Putamen (tissue), 1 donor: ENCODE data around the gene PID1.
"Not testable (repeated sequence)": the region's sequence is repeated elsewhere in the genome, so short reads cannot be mapped to it uniquely, and the experiment has no call there.

Source experiments
- DNase-seq: peaks from one replicate; pipeline ENCODE4 v3.0.0-alpha.2; 2016; ENCODE audit warnings: low spot score

Gene PID1

DNA sequence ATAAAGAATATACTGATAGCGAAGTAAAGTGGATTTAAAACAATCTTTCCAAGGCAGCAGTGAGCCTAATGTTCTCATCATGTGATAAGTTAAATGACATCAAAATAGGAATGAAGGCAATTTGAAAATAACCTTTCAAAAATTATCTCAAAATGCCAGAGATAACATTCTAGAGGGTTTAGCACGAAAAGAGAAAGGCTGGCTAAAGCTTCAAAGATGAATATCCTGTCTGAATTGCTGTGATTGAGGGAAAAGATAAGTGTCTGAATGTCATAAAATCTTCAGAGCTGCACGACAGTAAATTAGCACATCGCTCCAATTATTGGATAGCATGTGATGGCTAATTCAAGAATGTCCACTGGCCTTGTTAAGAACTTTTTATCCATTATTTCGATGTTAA is 159.3 kb downstream of the PID1 start:
- no peak for DNase-seq

DNA sequence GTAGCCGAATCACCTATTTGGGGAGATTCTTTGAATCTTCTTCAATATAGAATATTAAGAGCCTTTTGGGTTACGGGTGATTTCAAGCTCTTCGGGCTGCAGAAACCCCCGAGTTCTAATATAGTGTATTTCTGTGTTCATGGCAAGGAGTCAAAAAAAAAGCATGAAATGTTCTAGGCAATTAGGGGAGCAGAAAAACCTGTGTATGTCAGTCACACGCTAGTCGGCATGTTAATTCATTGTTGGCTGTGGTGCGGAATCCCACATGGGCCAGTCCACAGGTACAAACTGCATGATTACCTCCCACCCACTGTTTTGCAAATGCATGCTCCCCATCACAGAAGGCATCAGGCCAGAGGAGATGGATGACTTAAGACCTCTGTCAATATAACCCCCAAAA is 161.9 kb downstream of the PID1 start:
- no peak for DNase-seq

DNA sequence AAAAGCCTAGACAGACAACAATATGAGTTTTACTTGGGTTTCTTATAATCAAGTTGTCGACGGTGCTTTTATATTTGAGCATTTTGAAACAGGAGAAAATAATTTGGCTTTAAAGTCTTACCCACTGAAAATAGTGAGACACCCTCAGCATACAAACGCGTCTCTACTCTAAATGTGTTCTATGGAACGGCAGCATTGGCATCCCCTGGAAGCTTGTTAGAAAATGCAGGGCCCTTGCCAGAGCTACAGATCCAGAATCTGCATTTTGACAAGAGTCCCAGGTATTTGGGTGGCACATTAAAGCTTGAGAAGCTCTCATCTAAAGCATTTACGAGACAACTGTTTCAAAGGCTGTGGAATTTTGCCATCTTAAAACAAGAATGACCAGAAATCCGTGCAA is 163.5 kb downstream of the PID1 start:
- no peak for DNase-seq

DNA sequence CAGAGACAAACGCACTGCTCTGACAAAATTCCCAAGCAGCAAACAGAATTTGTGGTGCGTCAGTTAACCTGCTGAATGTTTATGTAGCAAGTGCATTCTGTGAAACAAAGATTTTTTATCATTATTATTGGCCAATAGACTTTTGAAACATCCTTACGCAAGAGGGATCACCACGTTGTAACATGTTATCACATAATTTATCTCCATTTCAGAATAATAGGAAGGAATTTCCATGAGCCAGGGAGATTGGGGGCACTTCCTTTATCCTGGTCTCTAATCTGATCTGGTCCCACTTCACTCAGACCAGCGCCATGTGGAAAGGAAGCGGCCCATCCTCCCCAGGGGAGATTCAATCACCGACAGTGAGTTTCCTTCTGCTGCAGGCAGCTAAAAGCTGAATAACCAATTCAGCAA is 166.1 kb downstream of the PID1 start:
- DNase-seq, result no peak

DNA sequence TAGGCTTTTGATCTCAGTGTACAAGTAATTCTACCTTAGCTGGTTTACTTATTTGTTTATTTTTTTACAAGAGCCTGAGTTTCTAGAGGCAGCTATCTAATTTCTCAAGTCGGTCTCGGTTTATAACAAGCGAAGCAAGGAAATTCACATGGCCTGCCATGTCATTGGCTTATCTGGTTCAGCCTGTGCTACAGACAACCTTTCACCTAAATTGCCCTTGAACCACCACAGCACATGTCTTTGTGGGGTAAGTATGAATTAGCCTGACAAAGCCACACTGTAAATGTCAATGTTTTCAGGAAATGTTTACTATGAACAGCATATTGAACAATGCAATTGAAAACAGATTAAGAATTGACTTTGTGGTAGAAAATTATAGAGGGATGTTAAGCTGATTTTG is 167.1 kb downstream of the PID1 start:
- no peak for DNase-seq

DNA sequence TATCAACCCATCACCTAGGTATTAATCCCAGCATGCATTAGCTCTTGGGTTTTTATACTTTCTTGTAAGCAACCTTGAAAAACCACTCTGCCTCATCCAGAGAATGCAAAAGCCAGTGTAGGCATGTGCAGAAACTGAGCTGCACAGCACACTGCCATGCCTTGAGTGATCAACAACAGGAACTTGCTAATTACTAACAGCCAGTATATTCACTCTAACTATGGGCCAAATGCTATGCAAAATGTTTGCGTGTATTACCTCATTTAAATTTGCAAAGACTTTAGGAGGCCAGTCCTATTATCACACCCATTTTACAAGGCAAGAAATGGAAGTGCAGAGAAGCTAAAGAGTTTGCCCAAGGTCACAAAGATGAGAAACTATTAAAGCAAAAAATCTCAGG is 169.8 kb downstream of the PID1 start:
- no peak for DNase-seq

DNA sequence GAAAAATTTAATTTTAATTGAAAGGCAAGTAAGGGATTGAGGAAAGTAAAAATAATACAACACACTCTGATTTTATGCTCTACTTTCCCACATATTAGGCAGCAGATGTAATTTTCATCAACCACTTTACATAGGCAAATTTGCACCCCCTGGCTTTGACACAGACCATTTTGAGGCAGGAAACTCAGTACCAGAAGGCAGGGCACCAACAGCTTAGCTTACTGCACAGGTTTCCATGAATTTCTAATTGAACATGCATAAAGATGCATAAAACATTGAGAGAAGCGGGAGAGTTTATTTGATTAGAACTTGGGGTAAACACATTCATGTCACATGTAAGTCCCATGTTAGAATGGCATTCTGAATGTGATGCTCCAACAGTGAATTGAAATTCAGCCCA is 171.9 kb downstream of the PID1 start:
- no peak for DNase-seq

DNA sequence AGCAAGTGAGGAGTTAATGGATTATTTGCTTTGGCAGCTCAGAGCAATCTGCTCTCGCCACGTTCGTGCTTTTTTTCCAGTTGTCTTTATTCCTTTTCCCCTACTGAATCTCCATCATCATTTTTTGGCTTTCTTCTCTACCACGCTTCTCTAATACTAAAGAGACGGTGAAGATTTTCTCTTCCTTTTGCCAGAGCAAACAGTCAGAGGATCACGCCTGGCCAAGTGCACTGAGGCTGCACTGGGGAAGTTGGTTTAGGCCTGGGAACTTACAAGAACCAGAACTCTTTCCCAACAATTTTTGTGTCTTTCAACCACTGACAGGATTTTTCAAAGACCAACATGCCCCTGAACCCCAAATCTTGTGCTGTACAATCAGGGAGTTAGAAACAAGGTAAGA is 172.3 kb downstream of the PID1 start:
- no peak for DNase-seq

DNA sequence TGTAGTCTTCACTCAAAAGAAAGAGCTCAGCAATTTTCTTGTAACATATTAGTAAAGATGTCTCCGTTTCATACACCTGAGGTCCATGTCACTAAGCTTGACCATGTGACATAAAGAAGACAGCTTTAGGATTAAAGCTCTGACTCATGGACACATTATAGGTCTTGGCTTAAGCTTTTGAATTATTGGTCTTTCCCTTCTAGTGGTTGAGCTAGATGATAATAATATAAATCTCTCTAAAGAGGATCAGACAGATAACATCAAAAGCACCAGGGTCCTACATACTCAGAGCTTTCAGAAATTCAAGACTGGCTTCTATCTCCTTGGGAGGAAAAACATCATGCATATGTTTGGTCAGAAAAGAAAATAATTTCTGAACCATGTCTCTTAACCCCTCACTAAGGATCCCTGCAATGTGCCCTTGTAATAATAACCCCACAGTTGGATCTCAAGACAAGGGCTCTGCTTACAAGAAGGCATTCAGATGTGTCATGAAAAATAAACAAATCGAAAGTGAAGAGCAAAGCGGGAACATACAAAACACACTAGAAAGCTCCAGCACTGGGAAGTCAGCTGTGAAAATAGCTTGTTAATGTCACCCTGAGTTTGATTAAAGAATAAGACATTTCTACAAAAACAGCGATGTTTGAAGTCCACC is 174.5 kb downstream of the PID1 start:
- no peak for DNase-seq

DNA sequence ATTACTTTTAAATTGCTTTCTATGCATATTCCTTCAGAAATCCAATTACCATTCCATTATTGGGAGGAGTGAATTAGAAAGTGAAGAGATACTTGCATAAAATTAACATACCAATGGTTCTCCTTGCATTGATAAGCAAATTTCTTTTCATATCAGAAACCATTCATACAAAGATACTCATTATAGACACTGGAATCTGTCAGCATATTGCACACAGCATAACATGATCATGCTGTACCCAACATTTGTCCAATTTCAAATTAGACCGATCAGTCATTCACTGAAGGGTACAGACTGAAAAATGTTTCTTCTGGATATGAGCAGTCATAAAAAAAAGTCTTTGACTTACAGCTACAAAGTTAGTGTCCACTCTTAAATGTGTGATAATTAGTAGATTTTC is 175.6 kb downstream of the PID1 start:
- no peak for DNase-seq

DNA sequence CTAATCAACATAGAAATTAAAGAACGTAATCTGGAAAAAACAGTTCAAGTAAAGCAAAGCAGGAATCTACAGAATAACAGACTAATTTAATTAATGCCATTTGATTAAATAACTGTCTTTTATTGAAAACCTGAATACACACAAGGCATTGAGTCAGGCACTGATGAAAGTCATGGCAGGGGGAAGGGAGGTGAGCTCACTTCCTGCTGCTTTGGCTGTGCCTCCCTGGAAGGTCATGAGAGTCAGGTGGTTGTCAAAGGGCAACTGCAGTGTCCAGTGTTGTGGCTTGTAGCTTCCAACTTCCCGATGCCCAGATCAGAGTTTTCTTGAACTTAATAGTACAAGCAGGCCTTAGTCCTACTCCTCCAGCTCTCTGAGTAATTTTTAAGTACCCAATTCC is 180.9 kb downstream of the PID1 start:
- no peak for DNase-seq

DNA sequence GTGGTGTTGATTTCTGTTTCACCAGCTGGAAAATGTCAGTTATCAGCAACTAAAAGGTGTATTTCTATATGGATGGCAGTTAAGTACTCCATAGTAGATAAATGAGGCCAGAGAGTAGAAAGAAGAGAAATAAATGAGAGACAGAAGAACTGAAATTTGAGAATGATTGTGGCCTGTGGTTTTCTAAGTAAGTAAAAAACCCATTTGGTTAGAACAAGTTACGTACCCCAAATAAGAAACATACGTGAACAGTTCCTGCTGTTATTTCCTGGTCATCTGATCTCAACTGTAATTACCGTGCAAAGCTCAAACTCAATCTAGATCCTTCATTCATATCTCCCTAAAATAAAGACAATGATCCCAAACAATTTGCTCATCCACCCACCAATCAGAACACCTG is 181.3 kb downstream of the PID1 start:
- no peak for DNase-seq

DNA sequence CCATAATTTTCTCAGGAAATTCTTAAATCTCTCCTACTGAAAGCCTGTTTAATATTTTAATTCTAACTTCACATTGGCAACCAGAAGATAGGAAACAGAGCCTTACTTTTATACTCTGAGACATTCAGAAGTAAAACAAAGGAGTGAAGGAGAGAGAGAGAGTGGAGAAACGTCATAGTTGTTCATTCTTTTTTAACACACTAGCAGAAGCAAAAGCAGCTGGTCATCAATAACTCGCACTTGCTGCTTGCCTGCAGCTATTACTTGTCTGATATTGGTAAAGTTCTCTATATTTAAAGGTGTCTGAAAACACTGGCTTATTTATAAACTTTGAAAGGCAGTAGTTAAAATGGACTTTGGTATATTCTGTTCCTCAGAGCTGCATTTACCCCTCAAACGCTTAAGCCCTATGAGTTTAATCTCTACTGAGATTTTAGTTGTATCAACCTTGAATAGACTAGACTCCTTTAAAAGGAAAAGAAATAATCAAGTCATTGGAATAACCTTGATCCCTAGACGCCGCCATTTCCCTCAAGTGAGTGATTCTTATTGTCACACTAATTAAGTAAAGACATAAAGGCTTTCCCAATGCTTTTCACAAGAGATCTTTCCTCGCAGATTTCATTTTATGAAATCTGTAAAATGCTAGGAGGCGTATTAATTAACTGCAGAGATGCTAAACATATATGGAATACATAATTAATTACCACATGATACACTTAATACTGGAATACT is 182.0 kb downstream of the PID1 start:
- no peak for DNase-seq

DNA sequence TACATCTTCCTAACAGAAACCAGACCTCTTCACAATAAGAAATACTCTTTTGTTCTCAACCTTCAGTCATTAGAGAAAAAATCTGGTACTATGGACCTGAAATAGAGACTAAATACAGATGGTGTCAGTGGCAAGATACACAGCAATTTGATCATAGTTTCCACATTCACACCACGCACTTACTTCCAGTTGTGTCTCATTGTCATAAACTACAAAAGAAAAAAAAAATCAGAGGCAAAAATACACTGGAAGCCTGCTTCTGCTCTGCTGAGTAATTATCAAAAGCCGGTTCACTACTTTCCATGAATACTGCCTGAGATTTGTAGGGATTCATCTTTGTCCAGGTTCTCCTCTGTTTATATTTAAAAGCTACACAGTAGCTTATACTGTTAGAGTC is 182.6 kb downstream of the PID1 start:
- DNase-seq, result no peak

DNA sequence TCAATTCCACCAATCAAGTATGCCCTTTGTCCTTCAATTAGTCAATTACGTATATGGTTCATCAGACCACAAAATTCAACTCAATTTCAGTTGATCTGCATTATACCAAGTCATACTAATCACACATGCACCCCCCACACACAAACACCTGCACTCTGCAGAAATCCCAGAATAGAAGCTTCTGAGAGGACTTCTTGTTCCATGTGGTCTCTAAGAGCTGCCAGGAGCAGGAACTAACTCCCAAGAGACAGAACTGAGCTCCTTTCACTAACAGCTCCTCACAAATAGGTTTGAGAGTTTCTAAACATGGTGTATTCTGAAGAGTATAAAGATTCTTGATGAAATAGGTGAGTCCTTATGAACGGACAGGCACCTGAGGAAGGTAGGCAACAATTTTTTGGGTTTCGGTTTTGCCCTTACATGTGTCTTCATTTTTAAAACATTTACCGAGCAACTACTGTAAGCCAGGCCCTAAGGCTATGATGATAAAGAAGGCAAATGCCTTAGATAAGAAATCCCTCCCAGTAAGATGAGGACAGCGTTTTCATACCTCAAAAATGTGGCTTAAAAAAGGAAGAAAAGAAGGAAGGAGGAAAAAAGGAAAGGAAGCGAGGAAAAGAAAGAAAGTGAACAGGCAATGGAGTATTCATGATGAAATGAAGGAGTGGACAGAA is 183.1 kb downstream of the PID1 start:
- no peak for DNase-seq

DNA sequence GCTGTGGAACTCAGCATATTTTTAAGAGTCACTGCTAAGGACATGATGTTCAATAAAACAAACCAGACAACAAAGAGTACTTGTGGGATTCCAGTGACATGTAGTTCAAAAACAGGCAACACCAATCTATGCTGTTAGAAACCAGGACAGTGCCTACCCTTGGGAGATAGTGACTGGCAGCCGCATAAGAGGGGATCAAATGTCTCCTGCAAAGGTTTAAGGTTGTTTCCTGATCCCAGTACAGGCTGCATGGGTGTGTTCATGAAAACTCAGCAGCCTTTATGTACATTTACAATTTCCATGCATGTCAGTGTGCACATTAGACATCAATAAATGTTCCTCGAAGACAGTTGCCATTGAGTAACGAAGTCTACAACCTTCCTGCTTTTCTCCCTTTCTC is 183.8 kb downstream of the PID1 start:
- no peak for DNase-seq

DNA sequence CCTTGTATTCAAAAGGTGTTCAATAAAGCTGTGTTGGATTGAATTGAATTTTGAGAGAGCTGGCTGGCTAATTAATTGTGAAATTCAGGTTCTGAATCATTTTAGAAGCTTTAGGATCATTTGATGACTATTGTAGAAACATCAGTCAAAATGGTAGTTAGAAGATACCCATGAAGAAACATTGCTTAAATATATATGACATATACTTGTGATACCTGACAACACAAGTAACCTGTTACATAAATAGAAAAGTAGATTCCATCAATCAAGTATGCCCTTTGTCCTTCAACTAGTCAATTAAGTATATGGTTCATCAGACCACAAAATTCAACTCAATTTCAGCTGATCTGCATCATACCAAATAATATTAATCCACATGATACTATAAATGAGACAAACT is 185.6 kb downstream of the PID1 start:
- no peak for DNase-seq

DNA sequence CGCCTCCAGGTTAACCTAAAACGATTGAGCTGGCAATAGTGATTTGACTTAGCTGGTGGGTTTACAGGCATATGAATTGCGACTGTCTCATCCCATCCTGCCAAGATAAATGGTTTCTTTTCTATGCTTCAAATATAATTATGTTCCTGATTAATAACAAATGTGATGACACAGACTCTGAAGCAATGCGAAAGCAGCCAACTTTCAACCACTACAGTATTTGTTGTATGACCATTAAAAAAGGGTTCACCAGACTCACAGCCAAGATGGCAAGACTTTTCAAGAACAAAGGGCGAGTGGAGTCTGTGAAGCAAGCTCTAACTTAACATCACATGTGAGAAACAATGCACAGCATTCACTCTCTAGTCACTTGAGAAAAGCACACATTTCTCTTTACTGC is 186.6 kb downstream of the PID1 start:
- DNase-seq, result no peak

DNA sequence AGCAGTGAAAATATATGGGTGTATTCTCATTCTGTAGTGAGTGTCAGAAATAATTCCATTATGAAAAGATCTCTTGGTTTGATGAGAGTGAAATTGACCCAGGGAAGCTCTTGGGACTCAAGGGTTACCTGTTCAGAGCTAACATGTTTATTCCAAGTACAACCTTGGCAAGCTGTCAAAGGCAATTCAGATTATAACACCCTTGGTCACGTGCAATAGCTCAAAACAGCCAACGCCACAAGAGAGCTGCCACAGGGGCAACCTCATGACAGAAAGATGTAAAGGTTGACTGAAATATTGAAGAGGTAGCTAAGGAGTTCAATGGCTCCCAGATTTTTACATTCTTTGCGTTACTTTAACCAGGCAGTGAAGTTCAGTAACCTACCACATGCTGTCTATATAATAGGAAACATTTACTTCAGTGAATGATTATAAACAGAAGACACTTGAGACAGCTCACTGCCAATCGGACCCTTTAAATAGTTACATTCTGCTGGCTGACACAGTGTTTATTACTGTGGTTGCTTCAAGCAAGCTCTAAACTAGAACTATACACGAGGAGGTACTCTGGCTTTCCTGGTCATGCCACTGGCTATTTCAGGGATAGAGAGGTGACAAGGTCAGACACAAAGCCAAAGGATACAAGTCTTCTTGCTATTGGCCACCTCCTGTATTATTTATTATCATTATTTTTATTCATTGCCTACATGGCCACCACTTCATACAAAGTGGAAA is 187.3 kb downstream of the PID1 start:
- no peak for DNase-seq

DNA sequence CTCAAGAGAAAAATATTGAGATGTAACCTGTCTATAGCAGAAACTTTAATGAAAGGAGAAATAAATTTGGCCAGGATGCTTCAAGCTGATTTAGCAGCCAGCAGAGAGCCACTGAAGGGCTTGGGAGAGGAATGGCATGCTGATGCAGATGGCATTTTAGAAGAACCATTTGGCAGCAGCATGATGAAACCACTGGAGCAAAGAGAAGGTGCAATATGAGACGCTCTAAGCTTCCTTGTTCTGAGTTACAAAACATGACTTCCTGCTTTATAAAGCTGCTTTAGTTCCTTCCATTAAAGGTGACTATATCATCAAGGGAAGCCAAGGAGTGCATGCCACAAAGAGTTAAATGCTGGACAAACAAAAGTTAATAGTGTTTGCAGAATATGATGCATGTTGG is 189.7 kb downstream of the PID1 start:
- DNase-seq, result no peak

DNA sequence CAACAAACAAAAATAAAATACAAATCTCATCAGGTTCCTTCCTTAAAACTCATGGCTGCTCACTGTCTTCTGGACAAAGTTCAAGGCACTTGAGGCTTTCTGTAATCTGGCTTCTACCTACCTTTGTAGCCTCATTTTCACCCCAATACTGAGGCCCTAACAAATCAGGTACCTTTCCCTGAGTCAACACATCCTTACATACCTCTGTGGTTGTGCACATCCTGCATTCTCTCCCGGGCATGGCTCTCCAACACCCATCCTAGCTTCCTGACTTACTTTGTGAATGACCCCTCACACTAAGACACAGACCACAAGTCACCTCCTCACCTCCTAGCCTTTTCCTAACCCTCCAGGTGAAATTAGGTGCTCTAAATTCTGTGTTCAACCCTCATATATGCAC is 190.9 kb downstream of the PID1 start:
- no peak for DNase-seq

DNA sequence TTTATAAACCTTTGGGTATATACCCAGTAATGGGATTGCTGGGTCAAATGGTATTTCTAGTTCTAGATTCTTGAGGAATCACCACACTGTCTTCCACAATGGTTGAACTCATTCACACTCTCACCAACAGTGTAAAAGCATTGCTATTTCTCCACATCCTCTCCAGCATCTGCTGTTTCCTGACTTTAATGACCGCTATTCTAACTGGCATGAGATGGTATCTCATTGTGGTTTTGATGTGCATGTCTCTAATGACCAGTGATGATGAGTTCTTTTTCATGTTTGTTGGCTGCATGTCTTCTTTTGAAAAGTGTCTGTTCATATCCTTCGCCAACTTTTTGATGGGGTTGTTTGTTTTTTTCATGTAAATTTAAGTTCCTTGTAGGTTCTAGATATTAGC is 194.2 kb downstream of the PID1 start:
- DNase-seq, result not testable (repeated sequence)

DNA sequence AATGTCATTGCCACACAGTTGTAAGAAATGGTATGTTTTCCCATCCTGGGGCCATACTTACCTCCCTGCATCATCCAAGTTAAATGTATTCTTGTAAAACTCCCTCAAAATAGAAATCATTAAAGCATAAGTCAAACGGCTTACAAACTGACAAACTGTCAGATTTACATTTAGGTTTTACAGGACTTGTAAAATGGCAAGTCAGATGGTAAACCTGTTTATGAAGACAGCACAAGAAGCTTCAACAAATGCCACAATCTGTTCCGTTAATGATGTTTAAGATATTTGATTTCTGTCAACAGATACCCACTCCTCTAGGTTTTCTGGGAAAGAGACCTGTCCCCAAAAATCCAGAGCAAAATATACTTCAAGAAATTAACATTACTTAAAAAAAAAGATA is 197.2 kb downstream of the PID1 start:
- no peak for DNase-seq
